Measurements from ENCODE around the gene UGT1A3.

Gene UGT1A3

GRCh38 chr2:233795735-233796171, 66.9 kb downstream of the UGT1A3 start:
- no peak for DNase-seq (ENCODE audit: low read depth)

GRCh38 chr2:233796254-233796653, 67.4 kb downstream of the UGT1A3 start:
- no peak for DNase-seq (ENCODE audit: low read depth)

DNA sequence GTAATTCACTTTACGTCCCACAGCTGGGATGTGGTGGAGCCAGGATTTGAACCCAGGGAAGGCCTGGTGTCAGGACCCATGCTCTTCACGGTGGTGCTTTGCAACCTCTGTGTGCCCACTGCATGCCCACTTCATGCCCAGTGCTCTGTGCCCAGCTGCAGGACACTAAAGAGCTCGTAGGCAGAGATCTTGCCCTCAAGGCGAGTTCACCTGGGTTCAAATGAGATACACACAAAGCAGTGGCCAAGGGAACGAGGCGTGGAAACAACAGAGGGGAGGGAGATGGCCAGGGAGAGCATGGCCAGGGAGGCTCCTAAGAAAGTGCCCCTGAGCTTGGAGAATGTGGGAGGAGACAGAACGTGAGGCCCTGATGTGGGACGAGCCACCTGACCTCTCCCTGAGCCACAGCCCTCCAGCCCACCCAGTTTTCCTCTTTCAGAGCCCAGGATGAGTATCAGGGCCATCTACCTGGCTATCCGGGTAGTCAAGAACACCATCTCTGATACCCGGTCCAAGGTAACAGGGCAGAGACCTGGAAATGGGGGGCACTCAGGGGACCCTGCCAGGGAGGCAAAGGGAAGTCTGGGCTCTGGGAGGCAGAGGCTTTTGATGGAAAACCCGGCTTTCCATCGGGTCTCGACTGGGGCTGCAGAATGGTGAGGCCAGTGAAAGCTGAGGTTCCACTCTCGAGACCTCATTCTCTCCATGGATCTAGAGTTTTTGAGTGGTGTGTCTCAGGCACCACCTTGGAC, 69.7 kb downstream of the UGT1A3 start:
- DNase-seq (ENCODE audit: low read depth), result no peak

DNA sequence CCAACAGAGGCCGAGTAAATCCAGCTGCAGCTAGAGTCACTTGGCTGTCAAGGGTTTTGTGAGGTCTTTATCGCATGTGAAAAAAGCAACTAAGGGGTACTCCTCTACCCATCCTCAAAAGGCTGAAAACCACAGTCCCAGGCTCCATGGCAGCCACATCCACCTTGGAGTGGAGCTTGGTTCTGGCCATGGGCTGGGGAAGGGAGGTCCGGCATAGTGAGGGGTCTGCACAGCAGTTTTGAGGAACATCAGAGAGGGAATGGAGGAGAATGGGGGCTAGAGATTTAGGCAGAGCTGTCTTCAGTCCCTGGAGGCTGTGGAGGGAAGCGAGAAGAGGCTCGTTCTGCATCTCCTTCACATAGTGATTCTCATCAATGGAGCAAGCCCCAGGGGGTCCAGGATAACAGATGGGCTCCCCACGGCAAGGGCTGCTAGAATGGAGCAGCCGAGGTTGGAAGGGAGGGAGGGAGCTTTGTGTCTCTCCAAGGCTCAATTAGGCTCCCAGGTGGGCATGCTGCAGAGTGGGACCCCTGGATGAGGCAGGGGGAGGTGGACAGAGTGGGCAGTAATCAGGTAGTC, 70.3 kb downstream of the UGT1A3 start:
- DNase-seq (ENCODE audit: low read depth), result no peak

DNA sequence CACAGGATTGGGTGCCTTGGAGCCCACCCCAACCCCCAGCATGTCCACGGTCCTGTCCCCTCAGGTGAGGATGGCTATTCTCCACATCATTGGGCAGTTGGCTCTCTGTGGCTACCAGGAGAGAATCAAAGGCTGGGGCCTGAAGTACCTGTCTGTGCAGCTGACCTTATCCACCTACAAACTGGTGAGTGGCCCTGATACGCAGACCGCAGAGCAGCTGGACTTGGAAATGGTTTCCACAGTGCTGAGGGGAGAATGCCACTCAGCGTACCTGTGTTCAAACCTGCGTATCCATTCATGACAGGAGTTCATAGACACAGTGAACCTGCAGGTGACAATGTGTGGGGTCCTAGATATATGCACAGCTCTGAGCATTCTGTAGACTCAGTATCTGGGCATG, 70.9 kb downstream of the UGT1A3 start:
- no peak for DNase-seq (ENCODE audit: low read depth)

- DNase-seq (ENCODE audit: low read depth), result no peak
Observed at GRCh38 chr2:233800208-233800607, 71.4 kb downstream of the UGT1A3 start.

GRCh38 chr2:233801357-233802131, 72.7 kb downstream of the UGT1A3 start:
- no peak for DNase-seq (ENCODE audit: low read depth)

GRCh38 chr2:233802132-233802815, 73.4 kb downstream of the UGT1A3 start:
- no peak for DNase-seq (ENCODE audit: low read depth)

DNA sequence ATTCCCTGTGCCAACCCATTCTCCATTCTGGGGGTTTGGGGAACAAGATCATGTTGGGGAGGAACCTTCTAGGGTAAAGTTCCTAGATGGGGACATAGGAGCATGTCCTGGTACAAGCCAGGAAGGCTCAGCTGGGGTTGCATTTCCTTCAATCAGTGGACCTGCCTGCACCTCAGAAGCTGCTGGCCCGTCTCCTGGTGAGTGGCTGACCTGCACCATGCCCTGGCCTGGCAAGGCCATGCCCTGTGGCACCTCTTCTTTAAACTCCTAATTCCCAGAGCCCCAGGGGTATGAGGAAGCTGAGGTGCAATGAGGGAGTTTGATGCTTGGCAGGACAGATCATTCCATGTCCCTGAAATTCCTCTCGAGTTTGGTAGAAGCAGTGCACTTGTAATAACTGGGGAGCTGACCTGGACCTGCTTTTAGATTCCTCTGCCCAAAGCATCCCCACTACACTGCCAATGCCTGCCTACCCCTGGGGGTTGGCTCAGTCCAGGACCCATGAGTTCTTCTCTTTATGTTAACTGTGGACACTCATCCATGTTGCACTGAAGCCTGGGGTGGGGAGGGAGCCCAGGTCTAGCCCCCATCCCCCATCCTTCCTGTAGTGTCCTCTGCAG, 74.6 kb downstream of the UGT1A3 start:
- DNase-seq (ENCODE audit: low read depth), result no peak

- no peak for DNase-seq (ENCODE audit: low read depth)
Observed at GRCh38 chr2:233803994-233804393, 75.2 kb downstream of the UGT1A3 start.

DNA sequence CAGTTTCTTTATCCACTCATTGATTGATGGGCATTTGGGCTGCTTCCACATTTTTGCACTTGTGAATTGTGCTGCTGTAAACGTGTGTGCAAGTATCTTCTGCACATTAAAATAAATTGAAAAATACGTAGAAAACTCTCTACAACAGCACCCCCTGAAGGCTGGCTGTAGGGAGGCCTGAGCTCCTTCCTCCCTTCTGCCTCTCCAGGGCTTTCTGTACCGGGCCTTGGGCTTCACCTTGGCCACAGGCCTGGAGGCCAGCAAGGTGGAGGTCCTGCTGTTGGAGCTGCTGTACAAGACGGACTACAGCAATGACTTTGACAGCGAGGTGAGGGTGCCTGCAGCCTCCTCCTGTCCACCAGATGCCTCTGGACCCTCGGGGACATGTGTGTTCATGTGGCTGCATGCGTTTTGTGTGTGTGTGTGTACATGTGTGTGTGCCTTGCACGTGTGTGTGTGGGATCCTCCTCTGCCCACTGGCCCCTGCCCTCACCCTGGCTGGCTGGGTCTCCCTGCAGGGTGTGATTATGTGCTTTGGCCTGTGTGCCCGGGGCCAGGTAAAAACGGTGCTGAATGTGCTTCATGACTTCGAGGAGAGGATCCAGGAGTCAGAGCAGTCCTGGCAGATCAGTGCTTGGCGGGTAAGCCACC, 78.5 kb downstream of the UGT1A3 start:
- no peak for DNase-seq (ENCODE audit: low read depth)

DNA sequence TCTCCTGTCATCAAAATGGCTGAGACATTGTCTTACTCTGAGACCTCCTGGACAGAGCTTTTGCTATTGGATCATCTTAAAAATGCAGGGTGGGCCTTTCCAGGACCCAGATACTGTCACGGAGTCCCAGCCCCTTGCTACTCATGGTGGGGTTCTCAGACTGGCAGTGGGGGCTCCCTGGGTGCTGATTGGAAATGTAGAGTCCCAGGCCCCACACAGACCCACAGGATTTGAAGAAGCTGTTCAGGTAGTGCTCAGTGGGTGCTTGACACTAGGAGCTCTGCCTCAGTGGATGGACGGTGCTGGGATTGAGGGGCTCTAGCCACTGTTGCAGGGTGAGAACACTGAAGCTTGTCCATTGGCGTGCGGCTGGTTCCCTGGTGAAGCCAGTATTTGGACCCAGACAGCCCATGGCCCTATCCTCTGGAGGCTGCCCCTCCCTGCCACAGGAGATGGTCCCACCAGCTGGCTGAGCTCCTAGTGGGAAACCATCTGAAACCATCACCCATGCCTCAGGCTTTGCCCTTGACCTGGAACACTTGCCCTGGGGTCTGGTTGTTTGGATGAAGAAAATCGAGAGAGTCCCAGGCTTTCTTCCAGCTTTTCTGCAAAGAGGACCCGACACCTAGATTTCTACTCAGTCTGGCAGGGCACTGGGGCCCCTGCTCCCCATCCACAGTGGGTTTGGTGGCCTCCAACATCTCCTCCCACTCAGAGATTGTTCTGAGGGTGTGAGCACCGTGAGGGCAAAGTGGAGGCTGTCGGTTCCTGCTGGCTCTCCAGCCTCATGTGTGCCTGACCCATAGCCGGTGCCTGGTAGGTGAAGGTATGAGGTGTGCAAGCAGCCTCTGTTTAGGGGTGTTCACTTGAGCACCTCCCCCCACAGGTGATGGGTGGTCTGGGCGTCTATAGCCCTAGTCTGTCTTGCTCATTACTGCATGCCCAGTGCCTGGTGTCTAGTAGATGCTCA, 79.4 kb downstream of the UGT1A3 start:
- DNase-seq (ENCODE audit: low read depth), result no peak

GRCh38 chr2:233810385-233810784, 81.5 kb downstream of the UGT1A3 start:
- no peak for DNase-seq (ENCODE audit: low read depth)

- DNase-seq (ENCODE audit: low read depth), result no peak
Observed at GRCh38 chr2:233811087-233811486, 82.2 kb downstream of the UGT1A3 start.

DNA sequence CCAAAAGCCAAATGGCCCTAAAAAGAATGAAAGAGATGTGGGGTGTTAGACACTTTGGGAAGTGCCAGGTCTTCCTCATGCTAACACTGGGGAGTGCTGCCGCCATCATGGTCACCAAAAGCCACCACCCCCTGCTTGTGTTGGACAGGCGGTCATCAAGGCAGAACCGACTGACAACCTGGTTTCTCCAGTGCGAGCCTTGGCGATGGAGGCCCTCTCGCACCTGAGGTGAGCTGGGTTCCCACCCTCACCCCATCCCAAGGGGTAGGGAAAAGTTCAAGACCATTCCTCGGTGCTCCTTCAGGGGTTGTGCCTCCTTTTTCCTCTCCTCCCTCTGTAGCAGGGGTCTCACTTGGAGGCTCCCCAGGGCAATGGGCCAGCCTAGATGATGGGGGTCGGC, 82.9 kb downstream of the UGT1A3 start:
- DNase-seq (ENCODE audit: low read depth), result no peak

- no peak for DNase-seq (ENCODE audit: low read depth)
Observed at GRCh38 chr2:233813236-233814055, 84.6 kb downstream of the UGT1A3 start.

GRCh38 chr2:233814056-233814835, 85.4 kb downstream of the UGT1A3 start:
- DNase-seq (ENCODE audit: low read depth), result no peak

DNA sequence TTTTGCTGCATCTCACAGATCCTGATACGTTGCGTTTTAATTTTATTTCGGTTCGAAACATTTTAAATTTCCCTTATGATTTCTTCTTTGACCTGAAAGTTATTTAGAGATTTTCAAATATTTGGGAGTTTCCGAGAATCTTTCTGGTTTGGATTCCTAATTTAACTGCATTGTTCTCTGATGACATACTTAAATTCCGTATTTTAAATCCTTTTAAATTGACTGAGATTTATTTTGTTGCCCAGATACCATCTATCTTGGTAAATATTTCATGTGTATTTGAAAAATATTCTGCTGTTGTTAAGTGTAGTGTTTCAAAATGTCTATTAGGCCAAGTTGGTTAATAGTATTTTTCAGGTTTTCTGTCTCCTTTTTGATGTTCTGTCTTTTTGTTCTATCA, 87.0 kb downstream of the UGT1A3 start:
- DNase-seq (ENCODE audit: low read depth), result no peak

DNA sequence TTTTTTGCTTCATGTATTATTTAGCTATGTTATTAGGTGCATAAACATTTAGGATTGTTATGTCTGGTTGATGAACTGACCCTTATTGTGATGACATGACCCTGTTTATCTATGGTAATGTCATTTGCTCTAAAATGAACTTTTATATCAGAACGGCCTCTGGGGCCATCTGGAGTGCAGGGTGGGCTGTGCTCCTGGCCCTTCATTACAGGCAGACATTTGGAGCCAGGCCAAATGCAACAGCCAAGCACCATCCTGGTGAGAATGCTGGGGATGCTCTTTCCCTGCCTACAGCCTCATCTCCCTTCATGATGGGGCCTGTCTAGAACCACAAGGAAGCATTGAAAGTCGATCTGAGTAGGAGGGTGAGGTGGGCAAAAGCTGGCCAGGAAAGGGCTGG, 87.5 kb downstream of the UGT1A3 start:
- DNase-seq (ENCODE audit: low read depth), result no peak

All from CMK (cell line).